Loucy (cell line): ENCODE data around the gene LEF1.

Experiments used
- EZH2phosphoT487 ChIP-seq: fragments of 200-600 bp; IDR thresholded peaks from 2 replicates; pipeline ENCODE4 v1.6.1; 2018; ENCODE audit warnings: antibody characterized with exemption, mild to moderate bottlenecking, moderate library complexity, borderline replicate concordance
- TF ChIP-seq, protein P1 (sequence below): fragments of 200-600 bp; sonication (generic); conservative IDR thresholded peaks from 2 replicates; pipeline ENCODE4 v1.5.1; 2014; ENCODE audit warnings: mild to moderate bottlenecking, antibody characterized with exemption, low read length

GRCh38 chr4:108168671-108169523 lies at the start of gene LEF1:
- TF ChIP-seq, protein P1, sequence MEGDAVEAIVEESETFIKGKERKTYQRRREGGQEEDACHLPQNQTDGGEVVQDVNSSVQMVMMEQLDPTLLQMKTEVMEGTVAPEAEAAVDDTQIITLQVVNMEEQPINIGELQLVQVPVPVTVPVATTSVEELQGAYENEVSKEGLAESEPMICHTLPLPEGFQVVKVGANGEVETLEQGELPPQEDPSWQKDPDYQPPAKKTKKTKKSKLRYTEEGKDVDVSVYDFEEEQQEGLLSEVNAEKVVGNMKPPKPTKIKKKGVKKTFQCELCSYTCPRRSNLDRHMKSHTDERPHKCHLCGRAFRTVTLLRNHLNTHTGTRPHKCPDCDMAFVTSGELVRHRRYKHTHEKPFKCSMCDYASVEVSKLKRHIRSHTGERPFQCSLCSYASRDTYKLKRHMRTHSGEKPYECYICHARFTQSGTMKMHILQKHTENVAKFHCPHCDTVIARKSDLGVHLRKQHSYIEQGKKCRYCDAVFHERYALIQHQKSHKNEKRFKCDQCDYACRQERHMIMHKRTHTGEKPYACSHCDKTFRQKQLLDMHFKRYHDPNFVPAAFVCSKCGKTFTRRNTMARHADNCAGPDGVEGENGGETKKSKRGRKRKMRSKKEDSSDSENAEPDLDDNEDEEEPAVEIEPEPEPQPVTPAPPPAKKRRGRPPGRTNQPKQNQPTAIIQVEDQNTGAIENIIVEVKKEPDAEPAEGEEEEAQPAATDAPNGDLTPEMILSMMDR, result no peak
- no peak for TF ChIP-seq EZH2phosphoT487
